TTC549 (cell line): ENCODE data around the gene JUNB.
"Not testable (repeated sequence)": the region's sequence is repeated elsewhere in the genome, so short reads cannot be mapped to it uniquely, and the experiment has no call there.

Experiments used
- FAIRE-seq: peaks from 2 replicates; lab custom pipeline; 2012; peaks lifted over from hg19 to GRCh38; lab: Jason Lieb, UNC

JUNB gene

GRCh38 chr19:12789098-12789903, 2.0 kb upstream of the JUNB start:
- no peak for FAIRE-seq

GRCh38 chr19:12789904-12790619, 1.2 kb upstream of the JUNB start:
- no peak for FAIRE-seq

DNA sequence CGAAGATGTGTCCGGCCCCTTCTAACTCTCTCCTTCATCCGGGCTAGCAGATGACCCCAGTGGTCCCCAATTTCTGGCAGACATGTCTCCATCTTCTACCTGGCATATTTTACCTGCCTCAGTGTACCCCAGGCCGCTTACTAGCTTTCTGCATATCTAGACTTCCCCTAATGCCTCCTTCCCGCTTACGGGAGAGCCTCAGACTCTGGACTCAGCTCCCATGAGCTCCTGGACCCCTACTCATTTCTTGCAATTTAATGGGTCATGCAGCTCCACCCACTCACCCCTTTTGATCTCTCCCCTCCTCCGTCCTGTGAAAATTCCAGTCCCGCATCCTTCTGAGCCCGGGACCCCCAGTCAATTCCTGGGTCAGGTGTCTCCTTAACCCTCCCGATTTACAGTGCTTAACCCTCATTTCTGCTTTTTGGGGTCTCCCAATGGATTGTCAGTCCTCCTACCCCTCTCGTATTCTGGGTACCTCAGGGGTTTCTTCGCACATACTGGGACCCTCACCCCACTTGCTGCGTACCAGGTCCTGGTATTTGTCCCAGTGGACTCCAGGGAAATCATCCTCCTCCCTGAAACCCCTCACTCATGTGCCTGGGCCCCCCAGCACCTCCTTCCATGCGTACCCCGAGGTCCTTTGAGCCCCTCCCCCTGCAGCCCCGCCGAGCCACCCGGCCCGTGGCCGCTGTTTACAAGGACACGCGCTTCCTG, 500 bp upstream of the JUNB start:
- FAIRE-seq: no peak

- no peak for FAIRE-seq
Observed at GRCh38 chr19:12792051-12792852, 966 bp downstream of the JUNB start.

DNA sequence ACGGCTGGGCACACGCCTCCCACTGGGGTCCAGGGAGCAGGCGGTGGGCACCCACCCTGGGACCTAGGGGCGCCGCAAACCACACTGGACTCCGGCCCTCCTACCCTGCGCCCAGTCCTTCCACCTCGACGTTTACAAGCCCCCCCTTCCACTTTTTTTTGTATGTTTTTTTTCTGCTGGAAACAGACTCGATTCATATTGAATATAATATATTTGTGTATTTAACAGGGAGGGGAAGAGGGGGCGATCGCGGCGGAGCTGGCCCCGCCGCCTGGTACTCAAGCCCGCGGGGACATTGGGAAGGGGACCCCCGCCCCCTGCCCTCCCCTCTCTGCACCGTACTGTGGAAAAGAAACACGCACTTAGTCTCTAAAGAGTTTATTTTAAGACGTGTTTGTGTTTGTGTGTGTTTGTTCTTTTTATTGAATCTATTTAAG, 1.6 kb downstream of the JUNB start:
- no peak for FAIRE-seq

GRCh38 chr19:12793290-12794195, 2.3 kb downstream of the JUNB start:
- no peak for FAIRE-seq

- no peak for FAIRE-seq
Observed at GRCh38 chr19:12794196-12794941, 3.1 kb downstream of the JUNB start.

- no peak for FAIRE-seq
Observed at GRCh38 chr19:12794971-12795381, 3.7 kb downstream of the JUNB start.

DNA sequence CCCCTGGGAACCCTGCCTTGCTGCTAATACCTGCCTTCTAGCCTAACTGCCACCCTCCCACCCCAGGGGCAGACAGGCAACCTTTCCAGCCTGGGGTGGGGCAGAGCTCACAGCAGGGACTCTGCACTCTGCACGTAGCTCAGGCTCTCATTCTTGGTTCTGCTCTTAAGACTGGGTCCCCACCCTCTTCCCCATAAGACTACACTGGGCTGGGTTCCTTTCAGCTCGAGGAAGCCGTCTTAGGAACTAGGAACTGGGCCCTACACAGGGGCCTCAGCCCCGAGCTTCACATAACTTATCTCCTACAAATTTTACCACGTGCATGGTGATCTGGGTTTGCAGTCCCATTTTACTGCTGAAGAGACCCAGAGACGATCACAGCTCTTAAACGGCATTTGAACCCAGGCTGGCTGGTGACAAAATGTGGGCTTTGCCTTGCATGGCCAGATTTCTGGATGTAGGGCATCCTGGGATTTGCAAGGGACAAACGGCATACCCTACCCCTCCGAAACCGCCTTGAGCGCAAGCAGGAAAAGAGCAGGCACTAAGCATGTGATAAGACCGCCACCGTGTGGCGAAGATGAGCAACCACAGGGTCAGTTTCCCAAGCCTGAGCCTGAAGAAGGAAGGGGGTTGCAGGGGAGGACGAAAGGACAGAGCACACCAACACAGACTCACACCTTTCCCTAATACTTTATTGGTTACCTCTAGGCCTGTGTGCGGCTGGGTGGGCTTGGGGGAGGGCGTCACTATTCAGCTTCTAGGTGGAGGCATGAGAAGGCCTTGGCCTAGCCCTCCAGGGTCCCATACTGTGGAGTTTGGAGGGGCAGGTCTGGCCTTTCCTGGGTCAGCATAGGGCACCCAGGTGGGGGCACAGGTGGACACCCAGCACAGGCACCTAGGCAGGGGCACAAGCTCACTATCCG, 5.1 kb downstream of the JUNB start:
- peak; percentile 52 for FAIRE-seq

GRCh38 chr19:12797141-12797587, 5.9 kb downstream of the JUNB start:
- no peak for FAIRE-seq

DNA sequence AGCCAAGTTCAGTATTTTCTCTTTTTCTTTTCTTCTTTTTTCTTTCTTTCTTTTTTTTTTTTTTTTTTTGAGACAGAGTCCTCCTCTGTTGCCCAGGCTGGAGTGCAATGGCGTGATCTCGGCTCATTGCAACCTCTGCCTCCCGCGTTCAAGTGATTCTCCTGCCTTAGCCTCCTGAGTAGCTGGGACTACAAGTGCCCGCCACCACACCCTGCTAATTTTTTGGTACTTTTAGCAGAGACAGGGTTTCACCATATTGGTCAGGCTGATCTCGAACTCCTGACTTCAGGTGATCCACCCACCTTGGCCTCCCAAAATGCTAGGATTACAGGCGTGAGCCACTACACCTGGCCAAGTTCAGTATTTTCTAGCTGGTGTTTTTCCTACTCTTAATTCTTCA, 6.3 kb downstream of the JUNB start:
- not testable (repeated sequence) for FAIRE-seq

- FAIRE-seq: no peak
Observed at GRCh38 chr19:12799742-12800465, 8.6 kb downstream of the JUNB start.

GRCh38 chr19:12800466-12800770, 9.1 kb downstream of the JUNB start:
- no peak for FAIRE-seq

DNA sequence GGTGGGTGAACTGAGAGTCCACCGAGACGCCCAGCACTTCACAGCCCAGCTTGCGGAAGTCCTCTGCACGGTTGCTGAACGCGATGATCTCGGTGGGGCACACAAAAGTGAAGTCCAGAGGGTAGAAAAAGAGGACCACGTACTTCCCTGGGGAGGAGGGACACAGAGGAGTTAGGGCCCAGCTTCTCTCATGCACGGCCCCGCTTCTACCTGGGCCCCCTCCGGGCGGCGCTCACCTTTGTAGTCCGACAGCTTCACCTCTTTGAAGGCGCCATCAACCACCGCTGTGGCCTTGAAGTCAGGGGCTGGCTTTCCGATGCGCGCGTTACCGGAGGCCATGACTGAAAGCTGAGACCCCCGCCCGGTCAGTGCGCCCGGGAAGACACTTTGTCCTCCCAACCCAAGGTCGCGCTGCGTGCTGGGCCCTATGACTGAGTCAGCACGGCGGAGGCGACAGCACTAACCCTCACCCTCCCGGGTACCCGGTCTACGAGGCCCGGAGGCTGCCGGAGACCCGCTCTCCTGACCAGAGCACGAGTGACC, 9.7 kb downstream of the JUNB start:
- FAIRE-seq: no peak

- FAIRE-seq: no peak
Observed at GRCh38 chr19:12801466-12802266, 10.4 kb downstream of the JUNB start, which contains the start of the genes PRDX2 and THSD8. PRDX2 (minus strand) TSS chr19:12801800; CDS start chr19:12801261, 539 bp downstream. THSD8 (plus strand) TSS chr19:12802069; CDS start chr19:12802072, 3 bp downstream.

GRCh38 chr19:12802267-12803106, 11.2 kb downstream of the JUNB start:
- no peak for FAIRE-seq
